SK-N-SH (cell line): Measurements from ENCODE around the gene MYBPC3. TPM values are rescaled to one million over a fixed set of nuclear protein-coding genes. Genes with fewer than 3 reads are reported as not detected.

Source experiments
- CTCF ChIA-PET: fragments of 300-600, 350-600 bp; formaldehyde crosslinking; extraction: SDS; loops from one replicate; lab custom pipeline; 2021; lab: Yijun Ruan, JAX
- POLR2A ChIA-PET: fragments of 350-600 bp; sonication (Branson Sonifier 250); formaldehyde crosslinking; extraction: SDS; loops from one replicate; lab custom pipeline; 2020; ENCODE audit warnings: antibody characterized with exemption, inconsistent platforms; lab: Yijun Ruan, JAX
- DNase-seq: peaks from one replicate; pipeline ENCODE4 v3.0.0; 2012
- H2AFZ ChIP-seq: fragments of 200-600 bp; sonication (generic); 2 replicates; pipeline ENCODE4 v1.8.1; 2016; ENCODE audit warnings: antibody characterized with exemption, mild to moderate bottlenecking, low read depth
- H3F3A ChIP-seq: fragments of 200-600 bp; sonication (generic); replicated peaks from 2 replicates; pipeline ENCODE3; 2016; ENCODE audit warnings: antibody characterized with exemption, mild to moderate bottlenecking; ENCODE audit not compliant: insufficient read depth
- H3K27ac ChIP-seq, 2 experiments: fragments of 200-500 bp in 1 of 2; fragments of 200-600 bp in 1 of 2; sonication (Bioruptor generic) in 1 of 2; sonication (generic), shearing (Covaris generic) in 1 of 2; 2 replicates each; pipeline versions ENCODE4 v1.5.1 to v1.6.1; 2014 to 2016; ENCODE audit warnings: low read depth in 2 of 2, inconsistent platforms in 1 of 2, low read length in 1 of 2, mild to moderate bottlenecking in 1 of 2, mixed read lengths in 1 of 2
- H3K27me3 ChIP-seq: fragments of 200-600 bp; sonication (generic), shearing (Covaris generic); 2 replicates; pipeline ENCODE4 v1.6.1; 2016; ENCODE audit warnings: mixed run types; ENCODE audit not compliant: insufficient read depth
- H3K36me3 ChIP-seq, 2 experiments: fragments of 200-500 bp in 1 of 2; fragments of 200-600 bp in 1 of 2; sonication (Bioruptor generic) in 1 of 2; sonication (generic) in 1 of 2; replicated peaks in 1 of 2; 2 replicates each; pipeline versions ENCODE3 to v1.5.1; 2014 to 2016; ENCODE audit warnings: low read length in 1 of 2, mild to moderate bottlenecking in 1 of 2; ENCODE audit not compliant: insufficient read depth in 2 of 2, control insufficient read depth in 1 of 2
- H3K4me1 ChIP-seq, 2 experiments: fragments of 200-500 bp in 1 of 2; fragments of 200-600 bp in 1 of 2; sonication (Bioruptor generic) in 1 of 2; sonication (generic), shearing (Covaris generic) in 1 of 2; 2 replicates each; pipeline versions ENCODE4 v1.5.1 to v1.6.1; 2014 to 2016; ENCODE audit warnings: low read depth in 1 of 2, low read length in 1 of 2, mixed run types in 1 of 2; ENCODE audit not compliant: insufficient read depth in 2 of 2, control insufficient read depth in 1 of 2
- H3K4me2 ChIP-seq: fragments of 200-600 bp; sonication (generic), shearing (Covaris generic); 2 replicates; pipeline ENCODE4 v1.6.1; 2017; ENCODE audit warnings: mixed run types
- H3K4me3 ChIP-seq, 2 experiments: fragments of 200-500 bp in 1 of 2; fragments of 200-600 bp in 1 of 2; sonication (Bioruptor generic) in 1 of 2; sonication (generic), shearing (Covaris generic) in 1 of 2; 2 replicates each; pipeline versions ENCODE4 v1.5.1 to v1.8.1; 2014 to 2016; ENCODE audit warnings: low read depth in 2 of 2, inconsistent platforms in 1 of 2, low read length in 1 of 2, mild to moderate bottlenecking in 1 of 2, mixed read lengths in 1 of 2, moderate library complexity in 1 of 2
- H3K79me2 ChIP-seq: fragments of 200-600 bp; sonication (generic); 2 replicates; pipeline ENCODE4 v1.8.1; 2017; ENCODE audit warnings: mild to moderate bottlenecking; ENCODE audit not compliant: insufficient read depth
- H3K9ac ChIP-seq: fragments of 200-600 bp; sonication (generic); 2 replicates; pipeline ENCODE4 v1.6.1; 2017; ENCODE audit warnings: mixed run types
- H3K9me2 ChIP-seq: fragments of 200-600 bp; sonication (generic); 2 replicates; pipeline ENCODE4 v1.6.1; 2017; ENCODE audit warnings: mixed run types
- H3K9me3 ChIP-seq: fragments of 200-600 bp; sonication (generic); 2 replicates; pipeline ENCODE4 v1.6.1; 2017; ENCODE audit warnings: mixed run types, mild to moderate bottlenecking, moderate library complexity
- H4K20me1 ChIP-seq: fragments of 200-600 bp; sonication (generic); 2 replicates; pipeline ENCODE4 v1.6.1; 2017; ENCODE audit warnings: mild to moderate bottlenecking, mixed run types; ENCODE audit not compliant: insufficient read depth
- CHD2 ChIP-seq: fragments of 150-350 bp; IDR thresholded peaks from 2 replicates; pipeline ENCODE4 v1.6.1; 2018; ENCODE audit warnings: low read length; ENCODE audit not compliant: partially characterized antibody
- EZH2phosphoT487 ChIP-seq: fragments of 200-600 bp; sonication (generic); IDR thresholded peaks from 2 replicates; pipeline ENCODE4 v1.6.1; 2017; ENCODE audit warnings: low read depth, mixed run types, mild to moderate bottlenecking, antibody characterized with exemption, moderate library complexity, borderline replicate concordance
- FOSL2 ChIP-seq: IDR thresholded peaks from 2 replicates; pipeline ENCODE4 v1.4.0; 2012; ENCODE audit warnings: low read depth, mild to moderate bottlenecking, moderate library complexity, borderline replicate concordance
- FOXM1 ChIP-seq: IDR thresholded peaks from 2 replicates; pipeline ENCODE4 v1.4.0; 2012; ENCODE audit warnings: low read depth, mild to moderate bottlenecking
- GABPA ChIP-seq: IDR thresholded peaks from 2 replicates; pipeline ENCODE4 v1.4.0; 2012; ENCODE audit warnings: low read depth, mild to moderate bottlenecking
- GATA2 ChIP-seq: sonication (generic); formaldehyde crosslinking; IDR thresholded peaks from 2 replicates; pipeline ENCODE4 v1.5.0; 2020; ENCODE audit warnings: mild to moderate bottlenecking, missing genetic modification reagents
- MXI1 ChIP-seq: IDR thresholded peaks from 2 replicates; pipeline ENCODE4 v1.6.1; 2012; ENCODE audit warnings: mild to moderate bottlenecking, low read depth, low read length, improper control_type of control experiment
- NRF1 ChIP-seq: IDR thresholded peaks from 2 replicates; pipeline ENCODE4 v1.6.1; 2012; ENCODE audit warnings: low read depth, mild to moderate bottlenecking, low read length
- PBX3 ChIP-seq: IDR thresholded peaks from 2 replicates; pipeline ENCODE4; 2012
- RAD21 ChIP-seq: IDR thresholded peaks from 2 replicates; pipeline ENCODE4 v1.6.1; 2012; ENCODE audit warnings: mild to moderate bottlenecking, low read length
- RXRA ChIP-seq: IDR thresholded peaks from 2 replicates; pipeline ENCODE4 v1.4.0; 2012; ENCODE audit warnings: low read depth, mild to moderate bottlenecking, borderline replicate concordance
- SMC3 ChIP-seq: IDR thresholded peaks from 2 replicates; pipeline ENCODE4 v1.6.1; 2012; ENCODE audit warnings: low read depth, low read length, improper control_type of control experiment
- TCF12 ChIP-seq: IDR thresholded peaks from 2 replicates; pipeline ENCODE4 v1.4.0; 2012
- WGBS: methylation state at CpG from one replicate; pipeline ENCODE4 v1.1.6; 2017; ENCODE audit warnings: low lambda C conversion rate; 5-methylcytosine and 5-hydroxymethylcytosine counted together
- polyA plus RNA-seq, 3 experiments: library from polyadenylated mRNA; depleted of rRNA; stranded (reverse); fragments of >200 nt; gene quantifications; 2 replicates each; pipeline ENCODE4 v1.2.3, GENCODE V29; 2012
- TF ChIP-seq, protein P1 (sequence below): IDR thresholded peaks from 2 replicates; pipeline ENCODE4 v1.4.0; 2012; ENCODE audit warnings: low read depth

Gene MYBPC3
- polyA plus RNA-seq, 1 of the 3 experiments (the other 2 are of a cell fraction), result not detected

DNA sequence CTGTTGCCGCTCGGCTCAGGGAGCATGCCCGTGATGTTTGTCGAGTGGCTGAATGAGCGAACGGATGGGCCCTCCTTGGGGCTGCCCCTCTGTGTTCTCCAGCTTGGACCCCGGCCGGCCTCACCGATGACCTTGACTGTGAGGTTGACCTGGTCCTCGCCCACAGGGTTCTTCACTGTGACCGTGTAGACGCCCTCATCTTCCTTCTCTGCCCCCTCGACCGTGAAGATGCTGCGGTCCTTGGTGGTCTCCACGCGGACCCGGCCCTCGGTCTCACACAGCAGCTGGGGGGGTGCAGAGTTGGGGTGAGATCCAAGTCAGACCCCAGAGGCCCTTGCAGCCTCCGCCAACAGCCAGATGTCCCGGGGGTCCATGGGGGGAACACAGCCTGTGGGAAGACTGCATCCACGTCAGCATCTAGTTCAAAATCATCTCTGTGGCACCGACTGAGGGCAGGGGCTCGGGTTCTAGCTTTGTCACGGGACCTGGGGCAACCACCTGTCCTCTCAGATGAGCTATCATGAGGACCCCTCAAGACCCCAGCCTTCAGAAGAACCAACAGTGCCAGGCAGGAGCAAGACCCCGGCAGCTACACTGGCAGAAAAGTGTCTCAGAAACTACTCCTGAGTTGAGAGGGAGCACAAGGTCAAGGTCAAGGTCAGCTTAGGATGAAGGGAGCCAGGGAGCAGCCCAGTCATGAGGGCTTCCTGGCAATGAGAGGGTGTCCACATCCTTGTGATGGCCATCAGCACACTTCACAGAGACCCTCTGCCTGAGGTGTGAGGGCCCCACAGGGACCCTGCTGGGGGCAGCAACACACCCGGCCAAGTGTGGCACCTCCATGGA is 13.9 kb downstream of the MYBPC3 start:
- Histone ChIP-seq H3K9me2 (no peaks in the 10 kb centered on the region), H3K27me3 (no peaks in the 10 kb centered on the region), H3K4me1 (no peaks in the 10 kb centered on the region), H4K20me1 (no peaks in the 10 kb centered on the region), H3K36me3 (no peaks in the 10 kb centered on the region), H3K79me2 (no peaks in the 10 kb centered on the region), H3K4me3 (no peak overlapping the region), H3K9ac (no peak overlapping the region), H3K27ac (no peak overlapping the region), H3K4me2 (no peak overlapping the region), H3F3A (no peaks in the 10 kb centered on the region), H2AFZ (no peak overlapping the region), H3K9me3 (no peaks in the 10 kb centered on the region)
- POLR2A ChIA-PET, result no interaction called here
- 90% methylated on average over 19 of the region's 27 CpGs for WGBS
- CTCF ChIA-PET, result interaction anchor here (0.8 kb wide), 1 partner anchor 16 kb away, joined by 3 read pairs; no protein-coding TSS in a partner anchor
- TF ChIP-seq RAD21 (no peak), GABPA (no peak), NRF1 (no peak), FOSL2 (no peak), CHD2 (no peak), TCF12 (no peak), RXRA (no peak), EZH2phosphoT487 (no peak), MXI1 (no peak)
- DNase-seq, result no peak

- H3K4me2 ChIP-seq, result no peak overlapping the region
Measured at GRCh38 chr11:47337229-47337924, 15.1 kb downstream of the MYBPC3 start.

More at GRCh38 chr11:47337229-47337924, 15.1 kb downstream of the MYBPC3 start:
- Histone ChIP-seq H3F3A (no peaks in the 10 kb centered on the region), H3K27me3 (no peaks in the 10 kb centered on the region), H3K9ac (no peak overlapping the region), H3K4me1 (no peaks in the 10 kb centered on the region), H3K9me3 (no peaks in the 10 kb centered on the region), H3K4me3 (no peak overlapping the region), H2AFZ (no peak overlapping the region), H3K79me2 (no peaks in the 10 kb centered on the region), H3K36me3 (no peaks in the 10 kb centered on the region), H3K27ac (no peak overlapping the region), H4K20me1 (no peaks in the 10 kb centered on the region), H3K9me2 (no peaks in the 10 kb centered on the region)
- WGBS, result 86% methylated on average over 31 of the region's 34 CpGs
- ChIA-PET CTCF (interaction anchor here (1.2 kb wide), 1 partner anchor 17 kb away, joined by 7 read pairs; no protein-coding TSS in a partner anchor), POLR2A (no interaction called here)
- no peak for DNase-seq
- TF ChIP-seq EZH2phosphoT487 (no peak), FOSL2 (no peak), SMC3 (no peak), PBX3 (no peak), RAD21 (no peak), GATA2 (no peak), FOXM1 (no peak), RXRA (no peak)
- TF ChIP-seq, protein P1, sequence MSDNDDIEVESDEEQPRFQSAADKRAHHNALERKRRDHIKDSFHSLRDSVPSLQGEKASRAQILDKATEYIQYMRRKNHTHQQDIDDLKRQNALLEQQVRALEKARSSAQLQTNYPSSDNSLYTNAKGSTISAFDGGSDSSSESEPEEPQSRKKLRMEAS, result no peak
